ENCODE measurements around the gene PACRG. TPM values are rescaled to one million over a fixed set of nuclear protein-coding genes. Genes with fewer than 3 reads are reported as not detected.

The PACRG gene
- total and polyA plus RNA-seq, 10 of the 15 experiments (the other 5 are each of a cell fraction or from before 2014, with no cell fraction given): not detected

DNA sequence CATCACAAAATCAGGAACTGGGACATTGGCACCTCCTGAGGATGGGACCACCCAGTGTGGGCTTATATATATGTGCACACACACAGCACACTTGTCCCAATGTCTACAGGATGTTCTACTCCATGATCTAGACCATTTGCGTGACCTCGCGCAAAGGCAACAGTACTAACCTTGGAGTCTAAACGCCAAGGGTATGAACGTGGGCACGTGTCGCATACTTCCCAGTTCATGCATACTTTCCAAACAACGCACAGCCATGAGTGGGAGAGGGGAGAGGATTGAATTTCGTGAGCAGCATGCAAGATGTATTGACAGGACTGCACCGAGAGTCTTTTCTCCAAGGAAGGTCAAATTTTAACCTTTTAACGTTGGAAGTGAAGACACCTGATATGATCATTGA, 472.5 kb downstream of the PACRG start:
- DNase-seq (ENCODE audit: low read depth, low spot score) (no peak), FAIRE-seq (no peak), ATAC-seq (no peak)
- WGBS (ENCODE audit: insufficient coverage, insufficient replicate concordance, low lambda C conversion rate, missing lambda C conversion rate): 41% methylated on average over 11 of the region's 11 CpGs
- BruUV-seq (replicated peaks): no TSS peak
- ChIA-PET POLR2A (no interaction called here), RAD21 (ENCODE audit: unreplicated experiment) (no interaction called here), CTCF (no interaction called here), SMC1A (ENCODE audit: uncharacterized antibody, unreplicated experiment) (no interaction called here)
- H3K4me2 ChIP-seq (ENCODE audit: control insufficient read depth, insufficient read depth): no peak overlapping the region
- no peaks in the 10 kb centered on the region; a peak in 1 of 4 replicates for H3K27me3 ChIP-seq (replicated peaks in 1 of 2; ENCODE audit: control insufficient read depth in 2 of 2, insufficient read depth in 2 of 2, low read length in 1 of 2)
- no peaks in the 10 kb centered on the region for H3K36me3 ChIP-seq (ENCODE audit: control insufficient read depth in 2 of 2, insufficient read depth in 2 of 2, low read length in 1 of 2)
- intact Hi-C loops (cut with micrococcal nuclease; ENCODE audit: unreplicated experiment) (no loop called here), in situ Hi-C loops (cut with MboI) (no loop called here)
- no peak overlapping the region for H2AFZ ChIP-seq (ENCODE audit: control insufficient read depth, low read depth, low read length)
- H3K79me2 ChIP-seq (ENCODE audit: control insufficient read depth, insufficient read depth, low read length): no peaks in the 10 kb centered on the region
- H4K20me1 ChIP-seq (ENCODE audit: control insufficient read depth, insufficient read depth): no peaks in the 10 kb centered on the region
- H3K4me3 ChIP-seq: no peak overlapping the region
- H3K9me3 ChIP-seq (replicated peaks; ENCODE audit: control insufficient read depth, insufficient read depth, low read length): no peaks in the 10 kb centered on the region
- H3K9ac ChIP-seq (ENCODE audit: control insufficient read depth, insufficient read depth, low read length): no peak overlapping the region
- H3K27ac ChIP-seq (ENCODE audit: control insufficient read depth, insufficient read depth): no peak overlapping the region
- H3K4me1 ChIP-seq (ENCODE audit: control insufficient read depth, insufficient read depth, low read length): no peaks in the 10 kb centered on the region
- no peak for TF ChIP-seq NFYB (IDR thresholded peaks at IDR 0.05; ENCODE audit: insufficient read depth, low read depth, low read length)
- TF ChIP-seq RAD51 (IDR thresholded peaks at IDR 0.05): no peak
- TF ChIP-seq E4F1 (IDR thresholded peaks at IDR 0.05; ENCODE audit: borderline replicate concordance, partially characterized antibody): no peak
- TF ChIP-seq, protein P1, sequence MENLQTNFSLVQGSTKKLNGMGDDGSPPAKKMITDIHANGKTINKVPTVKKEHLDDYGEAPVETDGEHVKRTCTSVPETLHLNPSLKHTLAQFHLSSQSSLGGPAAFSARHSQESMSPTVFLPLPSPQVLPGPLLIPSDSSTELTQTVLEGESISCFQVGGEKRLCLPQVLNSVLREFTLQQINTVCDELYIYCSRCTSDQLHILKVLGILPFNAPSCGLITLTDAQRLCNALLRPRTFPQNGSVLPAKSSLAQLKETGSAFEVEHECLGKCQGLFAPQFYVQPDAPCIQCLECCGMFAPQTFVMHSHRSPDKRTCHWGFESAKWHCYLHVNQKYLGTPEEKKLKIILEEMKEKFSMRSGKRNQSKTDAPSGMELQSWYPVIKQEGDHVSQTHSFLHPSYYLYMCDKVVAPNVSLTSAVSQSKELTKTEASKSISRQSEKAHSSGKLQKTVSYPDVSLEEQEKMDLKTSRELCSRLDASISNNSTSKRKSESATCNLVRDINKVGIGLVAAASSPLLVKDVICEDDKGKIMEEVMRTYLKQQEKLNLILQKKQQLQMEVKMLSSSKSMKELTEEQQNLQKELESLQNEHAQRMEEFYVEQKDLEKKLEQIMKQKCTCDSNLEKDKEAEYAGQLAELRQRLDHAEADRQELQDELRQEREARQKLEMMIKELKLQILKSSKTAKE (IDR thresholded peaks at IDR 0.05; ENCODE audit: low read depth, poor library complexity, severe bottlenecking): no peak
- no peak for TF ChIP-seq CBX5 (IDR thresholded peaks at IDR 0.05; ENCODE audit: low read depth)
- no peak for TF ChIP-seq SUZ12 (IDR thresholded peaks at IDR 0.05; ENCODE audit: unreplicated experiment)
- TF ChIP-seq JUNB (IDR thresholded peaks at IDR 0.05): no peak
- no peak for TF ChIP-seq SREBF2 (IDR thresholded peaks at IDR 0.05; ENCODE audit: low read length)
- no peak for TF ChIP-seq CBX3 (IDR thresholded peaks at IDR 0.05; ENCODE audit: borderline replicate concordance, low read depth)
- TF ChIP-seq, protein P2, sequence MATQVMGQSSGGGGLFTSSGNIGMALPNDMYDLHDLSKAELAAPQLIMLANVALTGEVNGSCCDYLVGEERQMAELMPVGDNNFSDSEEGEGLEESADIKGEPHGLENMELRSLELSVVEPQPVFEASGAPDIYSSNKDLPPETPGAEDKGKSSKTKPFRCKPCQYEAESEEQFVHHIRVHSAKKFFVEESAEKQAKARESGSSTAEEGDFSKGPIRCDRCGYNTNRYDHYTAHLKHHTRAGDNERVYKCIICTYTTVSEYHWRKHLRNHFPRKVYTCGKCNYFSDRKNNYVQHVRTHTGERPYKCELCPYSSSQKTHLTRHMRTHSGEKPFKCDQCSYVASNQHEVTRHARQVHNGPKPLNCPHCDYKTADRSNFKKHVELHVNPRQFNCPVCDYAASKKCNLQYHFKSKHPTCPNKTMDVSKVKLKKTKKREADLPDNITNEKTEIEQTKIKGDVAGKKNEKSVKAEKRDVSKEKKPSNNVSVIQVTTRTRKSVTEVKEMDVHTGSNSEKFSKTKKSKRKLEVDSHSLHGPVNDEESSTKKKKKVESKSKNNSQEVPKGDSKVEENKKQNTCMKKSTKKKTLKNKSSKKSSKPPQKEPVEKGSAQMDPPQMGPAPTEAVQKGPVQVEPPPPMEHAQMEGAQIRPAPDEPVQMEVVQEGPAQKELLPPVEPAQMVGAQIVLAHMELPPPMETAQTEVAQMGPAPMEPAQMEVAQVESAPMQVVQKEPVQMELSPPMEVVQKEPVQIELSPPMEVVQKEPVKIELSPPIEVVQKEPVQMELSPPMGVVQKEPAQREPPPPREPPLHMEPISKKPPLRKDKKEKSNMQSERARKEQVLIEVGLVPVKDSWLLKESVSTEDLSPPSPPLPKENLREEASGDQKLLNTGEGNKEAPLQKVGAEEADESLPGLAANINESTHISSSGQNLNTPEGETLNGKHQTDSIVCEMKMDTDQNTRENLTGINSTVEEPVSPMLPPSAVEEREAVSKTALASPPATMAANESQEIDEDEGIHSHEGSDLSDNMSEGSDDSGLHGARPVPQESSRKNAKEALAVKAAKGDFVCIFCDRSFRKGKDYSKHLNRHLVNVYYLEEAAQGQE (IDR thresholded peaks at IDR 0.05; ENCODE audit: low read depth, low read length): no peak
- no peak for TF ChIP-seq CBFB (IDR thresholded peaks at IDR 0.05; ENCODE audit: low read depth)
- no peak for TF ChIP-seq LARP7 (IDR thresholded peaks at IDR 0.05)
- no peak for TF ChIP-seq MEF2A (IDR thresholded peaks at IDR 0.05; ENCODE audit: insufficient read depth, low read depth, low read length)
- no peak for TF ChIP-seq POLR2AphosphoS2 (IDR thresholded peaks at IDR 0.05; ENCODE audit: low read depth, low read length)
- TF ChIP-seq SUPT20H (IDR thresholded peaks at IDR 0.05; ENCODE audit: borderline replicate concordance, control insufficient read depth, low read depth, low read length): no peak
- TF ChIP-seq ZNF274 (IDR thresholded peaks at IDR 0.05; ENCODE audit: insufficient read depth, insufficient read length): no peak
- TF ChIP-seq SPI1 (IDR thresholded peaks at IDR 0.05; ENCODE audit: borderline replicate concordance, insufficient read depth, low read depth, low read length): no peak
